OCI-LY1 (cell line): ENCODE measurements around the gene TTC19.
A peak's percentile ranks its signal among the peaks of the same experiment; 100 is the strongest.

ENCODE experiments used
- H2AFZ ChIP-seq: fragments of 200-600 bp; sonication (generic), shearing (Covaris generic); 2 replicates; pipeline ENCODE4 v1.6.0; 2014; ENCODE audit warnings: antibody characterized with exemption, mild to moderate bottlenecking, low read length
- H3F3A ChIP-seq: fragments of 200-600 bp; sonication (generic), shearing (Covaris generic); 2 replicates; pipeline ENCODE4 v1.6.0; 2014; ENCODE audit warnings: mild to moderate bottlenecking, antibody characterized with exemption, low read length, moderate library complexity; ENCODE audit not compliant: insufficient read depth
- H3K27ac ChIP-seq: fragments of 200-600 bp; sonication (generic); 2 replicates; pipeline ENCODE4 v1.5.1; 2014; ENCODE audit warnings: low read length, mixed run types, mild to moderate bottlenecking, low read depth; ENCODE audit not compliant: poor library complexity, severe bottlenecking
- H3K27me3 ChIP-seq: fragments of 200-600 bp; sonication (generic); 2 replicates; pipeline ENCODE4 v1.6.0; 2014; ENCODE audit warnings: antibody characterized with exemption, mild to moderate bottlenecking, low read length, moderate library complexity; ENCODE audit not compliant: insufficient read depth
- H3K36me3 ChIP-seq: fragments of 200-600 bp; sonication (generic); 2 replicates; pipeline ENCODE4 v1.6.1; 2014; ENCODE audit warnings: mild to moderate bottlenecking, antibody characterized with exemption, low read length, moderate library complexity, mixed read lengths; ENCODE audit not compliant: insufficient read depth
- H3K4me1 ChIP-seq: fragments of 200-600 bp; sonication (generic); 2 replicates; pipeline ENCODE4 v1.5.1; 2014; ENCODE audit warnings: mild to moderate bottlenecking, low read length, moderate library complexity; ENCODE audit not compliant: insufficient read depth, severe bottlenecking
- H3K4me2 ChIP-seq: fragments of 200-600 bp; sonication (generic), shearing (Covaris generic); 2 replicates; pipeline ENCODE4 v1.6.1; 2014; ENCODE audit warnings: low read length
- H3K4me3 ChIP-seq: fragments of 200-600 bp; sonication (generic); 2 replicates; pipeline ENCODE4 v1.5.1; 2014; ENCODE audit warnings: low read length, low read depth, mild to moderate bottlenecking, mixed read lengths; ENCODE audit not compliant: poor library complexity, severe bottlenecking
- H3K79me2 ChIP-seq: fragments of 200-600 bp; shearing (Covaris generic); 2 replicates; pipeline ENCODE4 v1.6.1; 2016; ENCODE audit warnings: mixed run types, low read length, mixed read lengths; ENCODE audit not compliant: insufficient read depth
- H3K9ac ChIP-seq: fragments of 200-600 bp; sonication (generic), shearing (Covaris generic); 2 replicates; pipeline ENCODE4 v1.6.1; 2014; ENCODE audit warnings: mild to moderate bottlenecking, low read length, mixed read lengths
- H3K9me2 ChIP-seq: fragments of 200-600 bp; sonication (generic), shearing (Covaris generic); 2 replicates; pipeline ENCODE4 v1.6.1; 2014; ENCODE audit warnings: low read depth, mild to moderate bottlenecking, low read length, mixed read lengths
- H3K9me3 ChIP-seq: fragments of 200-600 bp; shearing (Covaris generic); 2 replicates; pipeline ENCODE4 v1.6.1; 2014; ENCODE audit warnings: low read length, mixed read lengths
- H4K20me1 ChIP-seq: fragments of 200-600 bp; sonication (generic), shearing (Covaris generic); 2 replicates; pipeline ENCODE4 v1.6.0; 2016; ENCODE audit warnings: mild to moderate bottlenecking, low read length; ENCODE audit not compliant: insufficient read depth
- CTCF ChIP-seq: fragments of 200-600 bp; sonication (generic), shearing (Covaris generic); IDR thresholded peaks from 2 replicates; pipeline ENCODE4 v1.5.1; 2017; ENCODE audit warnings: mild to moderate bottlenecking, antibody characterized with exemption, low read length, moderate library complexity, mixed read lengths
- EZH2 ChIP-seq: fragments of 200-600 bp; sonication (generic), shearing (Covaris generic); IDR thresholded peaks from 2 replicates; pipeline ENCODE4 v1.8.0; 2017; ENCODE audit warnings: borderline replicate concordance, mixed run types, mild to moderate bottlenecking, antibody characterized with exemption, low read length, moderate library complexity, mixed read lengths

Gene TTC19

GRCh38 chr17:16036261-16036660 is 36.6 kb downstream of the TTC19 start:
- TF ChIP-seq CTCF, result no peak
- TF ChIP-seq EZH2, result no peak
- Histone ChIP-seq H3K9ac (no peak overlapping the region), H3K4me2 (no peak overlapping the region), H3F3A (no peaks in the 10 kb centered on the region), H3K27ac (no peak overlapping the region), H3K4me3 (no peak overlapping the region), H3K9me3 (no peaks in the 10 kb centered on the region), H2AFZ (no peak overlapping the region), H3K4me1 (no peaks in the 10 kb centered on the region), H3K79me2 (no peaks in the 10 kb centered on the region), H3K9me2 (no peaks in the 10 kb centered on the region), H3K36me3 (peaks cover 87% of the 10 kb centered on the region), H4K20me1 (no peaks in the 10 kb centered on the region), H3K27me3 (no peaks in the 10 kb centered on the region)

- H3F3A ChIP-seq, result no peaks in the 10 kb centered on the region
- peak overlapping the region; percentile 5; the same call in 1 of the 2 replicates for H3K9ac ChIP-seq
- no peaks in the 10 kb centered on the region for H3K79me2 ChIP-seq
- H3K4me2 ChIP-seq, result no peak overlapping the region
- H3K27me3 ChIP-seq, result no peaks in the 10 kb centered on the region
- peaks cover 83% of the 10 kb centered on the region for H3K36me3 ChIP-seq
- no peak for TF ChIP-seq CTCF
- no peak for TF ChIP-seq EZH2
- H3K27ac ChIP-seq, result no peak overlapping the region
- no peaks in the 10 kb centered on the region for H3K9me2 ChIP-seq
- H4K20me1 ChIP-seq, result no peaks in the 10 kb centered on the region
- H3K4me3 ChIP-seq, result no peak overlapping the region
- H3K9me3 ChIP-seq, result no peaks in the 10 kb centered on the region
- no peaks in the 10 kb centered on the region for H3K4me1 ChIP-seq
- no peak overlapping the region for H2AFZ ChIP-seq
Measured at GRCh38 chr17:16037636-16038035, 38.0 kb downstream of the TTC19 start.

- Histone ChIP-seq H3K27ac (no peak overlapping the region), H3K4me1 (no peaks in the 10 kb centered on the region), H3K4me3 (no peak overlapping the region), H3K27me3 (no peaks in the 10 kb centered on the region), H3K36me3 (peaks cover 76% of the 10 kb centered on the region), H3K9me2 (no peaks in the 10 kb centered on the region), H4K20me1 (no peaks in the 10 kb centered on the region), H2AFZ (no peak overlapping the region), H3F3A (no peaks in the 10 kb centered on the region), H3K4me2 (no peak overlapping the region), H3K9me3 (no peaks in the 10 kb centered on the region), H3K9ac (no peak overlapping the region), H3K79me2 (no peaks in the 10 kb centered on the region)
- no peak for TF ChIP-seq CTCF
- no peak for TF ChIP-seq EZH2
Measured at GRCh38 chr17:16040710-16041251, 41.2 kb downstream of the TTC19 start.
